Measurements from ENCODE around the gene NFIB. TPM values are rescaled to one million over a fixed set of nuclear protein-coding genes. Genes with fewer than 3 reads are reported as not detected.

Gene NFIB
- total RNA-seq, 4 donors from 2014 or later: 24.0 to 40.9 (median 30.6) TPM

DNA sequence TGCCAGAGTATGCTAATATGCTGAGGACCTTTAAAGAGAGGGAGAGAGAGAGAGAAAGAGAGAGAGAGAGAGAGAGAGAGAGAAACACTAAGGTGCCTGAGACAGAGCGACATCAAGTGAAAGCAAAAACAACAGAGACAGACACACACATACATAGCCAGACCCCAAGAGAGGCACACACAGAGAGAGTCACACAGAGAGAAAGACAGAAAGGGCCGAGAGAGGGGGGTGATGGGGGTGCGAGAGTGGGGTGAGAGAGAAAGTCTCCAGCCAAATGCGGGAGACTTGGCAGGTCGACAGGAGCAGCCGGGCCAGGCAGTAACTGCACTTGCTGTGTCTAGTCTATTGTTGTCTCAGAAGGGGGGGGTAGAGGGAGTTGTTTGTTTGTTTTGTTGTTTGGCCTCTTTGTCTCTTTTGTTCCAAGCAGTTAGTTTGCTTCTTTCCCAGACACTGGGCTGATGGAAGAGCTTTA lies 30.1 kb upstream of the NFIB start:
- TF ChIP-seq POLR2A (IDR thresholded peaks at IDR 0.05): no peak
- TF ChIP-seq, protein P1, sequence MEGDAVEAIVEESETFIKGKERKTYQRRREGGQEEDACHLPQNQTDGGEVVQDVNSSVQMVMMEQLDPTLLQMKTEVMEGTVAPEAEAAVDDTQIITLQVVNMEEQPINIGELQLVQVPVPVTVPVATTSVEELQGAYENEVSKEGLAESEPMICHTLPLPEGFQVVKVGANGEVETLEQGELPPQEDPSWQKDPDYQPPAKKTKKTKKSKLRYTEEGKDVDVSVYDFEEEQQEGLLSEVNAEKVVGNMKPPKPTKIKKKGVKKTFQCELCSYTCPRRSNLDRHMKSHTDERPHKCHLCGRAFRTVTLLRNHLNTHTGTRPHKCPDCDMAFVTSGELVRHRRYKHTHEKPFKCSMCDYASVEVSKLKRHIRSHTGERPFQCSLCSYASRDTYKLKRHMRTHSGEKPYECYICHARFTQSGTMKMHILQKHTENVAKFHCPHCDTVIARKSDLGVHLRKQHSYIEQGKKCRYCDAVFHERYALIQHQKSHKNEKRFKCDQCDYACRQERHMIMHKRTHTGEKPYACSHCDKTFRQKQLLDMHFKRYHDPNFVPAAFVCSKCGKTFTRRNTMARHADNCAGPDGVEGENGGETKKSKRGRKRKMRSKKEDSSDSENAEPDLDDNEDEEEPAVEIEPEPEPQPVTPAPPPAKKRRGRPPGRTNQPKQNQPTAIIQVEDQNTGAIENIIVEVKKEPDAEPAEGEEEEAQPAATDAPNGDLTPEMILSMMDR (IDR thresholded peaks at IDR 0.05 in 4 of 5, conservative IDR thresholded peaks at IDR 0.05 in 1 of 5): no peak
- Histone ChIP-seq H3K4me1 (peaks cover 12 to 29% of the 10 kb centered on the region in 2 donors), H3K4me3 (peak overlapping the region; percentile 44 to 68 (median 54)), H3K27me3 (no peaks in the 10 kb centered on the region), H3K27ac (peak overlapping the region; percentile 84 to 90 (median 87)), H3K36me3 (no peaks in the 10 kb centered on the region), H3K9me3 (no peaks in the 10 kb centered on the region)
- DNase-seq (peak in 1 of 2 donors; percentile 56), ATAC-seq (peak; percentile 16 to 38)
- in situ Hi-C loops (cut with MboI; ENCODE audit: low sequenced_read_pairs in 4 of 4): loop anchor here in 2 of 4 donors (25.0 kb wide), 2 partner anchors 93 to 632 kb away; no protein-coding TSS in a partner anchor
- intact Hi-C loops (cut with DNase I; ENCODE audit: low total_unique reads): no loop called here

- no peaks in the 10 kb centered on the region for H3K9me3 ChIP-seq
- ATAC-seq: no peak
- in situ Hi-C loops (cut with MboI; ENCODE audit: low sequenced_read_pairs in 4 of 4) (loop anchor here in 2 of 4 donors (25.0 kb wide), 2 partner anchors 94 to 631 kb away; no protein-coding TSS in a partner anchor), intact Hi-C loops (cut with DNase I; ENCODE audit: low total_unique reads) (no loop called here)
- H3K36me3 ChIP-seq: no peaks in the 10 kb centered on the region
- peaks cover 12 to 29% of the 10 kb centered on the region in 2 donors for H3K4me1 ChIP-seq
- no peak for DNase-seq
- peak overlapping the region; percentile 44 to 68 (median 54) for H3K4me3 ChIP-seq
- TF ChIP-seq, protein P1 (IDR thresholded peaks at IDR 0.05 in 4 of 5, conservative IDR thresholded peaks at IDR 0.05 in 1 of 5): no peak
- no peak for TF ChIP-seq POLR2A (IDR thresholded peaks at IDR 0.05)
- H3K27me3 ChIP-seq: no peaks in the 10 kb centered on the region
- H3K27ac ChIP-seq: peak overlapping the region; percentile 84 to 90 (median 87)
Measured at GRCh38 chr9:14343261-14344031, 29.5 kb upstream of the NFIB start.

DNA sequence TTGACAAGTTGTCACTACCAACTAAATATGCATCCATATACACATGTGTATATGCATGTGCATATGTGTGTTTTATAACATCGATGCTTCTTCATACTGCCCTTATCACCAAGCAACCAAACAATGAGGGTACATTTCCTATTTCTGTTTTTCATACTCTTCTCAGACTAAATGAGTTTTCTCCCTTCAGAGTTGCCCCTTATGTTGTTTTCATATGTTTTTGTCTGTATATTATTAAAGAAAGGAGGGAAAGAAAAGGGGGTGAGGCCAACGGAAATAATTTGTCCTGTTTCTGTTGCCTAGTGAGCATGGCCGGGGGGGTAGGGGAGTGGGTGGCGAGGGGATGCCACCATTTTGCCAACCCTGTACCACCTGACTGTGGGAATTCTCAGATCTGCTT lies 28.8 kb upstream of the NFIB start:
- H3K4me3 ChIP-seq: no peak overlapping the region
- H3K27me3 ChIP-seq: no peaks in the 10 kb centered on the region
- TF ChIP-seq POLR2A (IDR thresholded peaks at IDR 0.05): no peak
- TF ChIP-seq, protein P1 (IDR thresholded peaks at IDR 0.05 in 4 of 5, conservative IDR thresholded peaks at IDR 0.05 in 1 of 5): no peak
- no peaks in the 10 kb centered on the region for H3K9me3 ChIP-seq
- ATAC-seq: no peak
- peak overlapping the region in 2 of 4 donors; percentile 87 to 90 for H3K27ac ChIP-seq
- intact Hi-C loops (cut with DNase I; ENCODE audit: low total_unique reads) (no loop called here), in situ Hi-C loops (cut with MboI; ENCODE audit: low sequenced_read_pairs in 4 of 4) (loop anchor here in 2 of 4 donors (25.0 kb wide), 2 partner anchors 95 to 630 kb away; no protein-coding TSS in a partner anchor)
- H3K4me1 ChIP-seq: peaks cover 12 to 25% of the 10 kb centered on the region in 2 donors
- no peaks in the 10 kb centered on the region for H3K36me3 ChIP-seq
- no peak for DNase-seq

DNA sequence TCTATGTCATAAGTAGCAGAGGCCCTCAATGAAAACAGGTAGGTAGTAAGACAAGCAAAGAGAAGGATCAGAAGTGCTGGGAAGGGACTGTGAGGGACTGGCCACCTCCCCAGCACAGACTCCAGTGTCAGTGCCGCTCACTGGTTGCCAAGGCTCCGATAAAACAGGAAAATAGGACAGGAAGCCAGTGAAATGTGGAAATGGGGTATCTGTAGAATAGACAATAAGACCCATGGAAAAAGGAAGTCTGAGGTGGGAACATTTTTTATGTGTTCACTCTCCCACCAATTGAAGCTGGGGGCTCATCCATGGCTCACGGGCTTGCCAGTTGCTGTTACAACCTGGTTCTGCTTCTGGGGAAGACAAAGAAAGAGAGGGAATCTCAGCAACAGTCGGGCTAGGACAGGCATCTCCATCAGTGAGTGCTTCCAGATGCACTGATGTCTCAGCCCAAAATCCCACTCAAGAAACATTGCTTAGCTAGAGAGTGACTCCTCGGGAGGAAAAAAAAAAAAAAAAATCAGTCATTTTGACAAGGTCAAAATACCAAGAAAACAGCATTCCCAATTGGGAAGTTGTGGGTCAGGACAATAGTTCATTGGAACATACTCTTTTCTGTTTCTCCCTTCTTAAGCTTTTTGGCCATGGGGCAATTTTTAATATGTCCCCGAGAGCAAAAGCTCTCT lies 27.6 kb upstream of the NFIB start:
- in situ Hi-C loops (cut with MboI; ENCODE audit: low sequenced_read_pairs in 4 of 4): loop anchor here in 2 of 4 donors (25.0 kb wide), 2 partner anchors 96 to 629 kb away; no protein-coding TSS in a partner anchor
- peak overlapping the region in 3 of 4 donors; percentile 12 to 51 (median 14) for H3K27ac ChIP-seq

More for the DNA sequence above, 27.6 kb upstream of the NFIB start:
- Histone ChIP-seq H3K9me3 (no peaks in the 10 kb centered on the region), H3K27me3 (no peaks in the 10 kb centered on the region), H3K4me1 (peaks cover 12 to 25% of the 10 kb centered on the region in 2 donors), H3K4me3 (no peak overlapping the region), H3K36me3 (no peaks in the 10 kb centered on the region)
- TF ChIP-seq, protein P1 (IDR thresholded peaks at IDR 0.05 in 4 of 5, conservative IDR thresholded peaks at IDR 0.05 in 1 of 5): no peak
- no peak for TF ChIP-seq POLR2A (IDR thresholded peaks at IDR 0.05)
- intact Hi-C loops (cut with DNase I; ENCODE audit: low total_unique reads): no loop called here
- ATAC-seq (no peak), DNase-seq (no peak)
